Caco-2 (cell line): ENCODE results near the gene DDI1. TPM values are rescaled to one million over a fixed set of nuclear protein-coding genes. Genes with fewer than 3 reads are reported as not detected.

Experiments
- BruUV-seq: library from RNA; stranded (reverse); fragments of 400-500 nt; replicated peaks from 2 replicates; lab custom pipeline; 2021; lab: Mats Ljungman, UMichigan
- CTCF ChIA-PET: fragments of 300-600 bp; sonication (Branson Sonifier 250); formaldehyde crosslinking; loops from one replicate; lab custom pipeline; 2022; ENCODE audit warnings: antibody characterized with exemption; lab: Charles Lee
- POLR2A ChIA-PET: fragments of 300-600 bp; sonication (Branson Sonifier 250); formaldehyde crosslinking; loops from one replicate; lab custom pipeline; 2022; ENCODE audit warnings: antibody characterized with exemption; lab: Charles Lee
- DNase-seq, 2 experiments: peaks; one replicate each; pipeline versions ENCODE4 v3.0.0 to v3.0.0-alpha.2; 2020 to 2022
- H3K27me3 ChIP-seq: replicated peaks from 2 replicates; pipeline ENCODE4 v1.6.0; 2011; ENCODE audit warnings: low read length; ENCODE audit not compliant: control insufficient read depth, insufficient read depth
- H3K36me3 ChIP-seq: 2 replicates; pipeline ENCODE4 v1.5.1; 2011; ENCODE audit warnings: low read length; ENCODE audit not compliant: control insufficient read depth, insufficient read depth
- H3K4me1 ChIP-seq: fragments of 250-450 bp; sonication (Bioruptor Pico); 2 replicates; pipeline ENCODE4 v1.5.1; 2020; ENCODE audit warnings: mild to moderate bottlenecking
- H3K4me3 ChIP-seq: 2 replicates; pipeline ENCODE4 v1.5.1; 2011; ENCODE audit warnings: low read depth, mild to moderate bottlenecking, control low read depth, low read length
- H3K9me3 ChIP-seq: fragments of 250-450 bp; sonication (Bioruptor Pico); 2 replicates; pipeline ENCODE4 v1.5.1; 2020; ENCODE audit warnings: mild to moderate bottlenecking, moderate library complexity
- H3K27ac Mint-ChIP-seq: one replicate; pipeline ENCODE4 v1.8.0; 2022; ENCODE audit warnings: mixed read lengths; ENCODE audit not compliant: unreplicated experiment
- H3K27me3 Mint-ChIP-seq: one replicate; pipeline ENCODE4 v1.8.0; 2022; ENCODE audit warnings: mixed read lengths; ENCODE audit not compliant: insufficient read depth, unreplicated experiment
- H3K36me3 Mint-ChIP-seq: one replicate; pipeline ENCODE4 v1.8.0; 2022; ENCODE audit warnings: mild to moderate bottlenecking, mixed read lengths; ENCODE audit not compliant: insufficient read depth, unreplicated experiment
- H3K4me1 Mint-ChIP-seq: one replicate; pipeline ENCODE4 v1.8.0; 2022; ENCODE audit warnings: low read depth, mixed read lengths; ENCODE audit not compliant: unreplicated experiment
- H3K4me3 Mint-ChIP-seq: one replicate; pipeline ENCODE4 v1.8.0; 2022; ENCODE audit warnings: mild to moderate bottlenecking, moderate library complexity, mixed read lengths; ENCODE audit not compliant: unreplicated experiment
- H3K9me3 Mint-ChIP-seq: one replicate; pipeline ENCODE4 v1.8.0; 2022; ENCODE audit warnings: mixed read lengths; ENCODE audit not compliant: unreplicated experiment
- intact Hi-C: fragments of 100-400 bp; cut with micrococcal nuclease; formaldehyde crosslinking; loops from one replicate; pipeline ENCODE4 v1.10.0; 2022; ENCODE audit not compliant: unreplicated experiment
- total RNA-seq: library from RNA; stranded (reverse); gene quantifications from 2 replicates; pipeline ENCODE4 v1.2.3, GENCODE V29; 2022
- TF ChIP-seq, protein P1 (sequence below), 2 experiments: fragments of 200-600 bp in 1 of 2; IDR thresholded peaks; 1 replicate in 1 of 2; 2 replicates in 1 of 2; pipeline versions ENCODE4 v1.5.1 to v1.8.0; 2011 to 2022; ENCODE audit warnings: antibody characterized with exemption in 1 of 2, control low read depth in 1 of 2, inconsistent platforms in 1 of 2, low read depth in 1 of 2, low read length in 1 of 2, mild to moderate bottlenecking in 1 of 2, moderate library complexity in 1 of 2; ENCODE audit not compliant: insufficient read depth in 1 of 2, severe bottlenecking in 1 of 2, unreplicated experiment in 1 of 2

The DDI1 gene
- total RNA-seq, 1 experiment from 2014 or later = not detected

- H3K9me3 ChIP-seq = no peaks in the 10 kb centered on the region
- no peak overlapping the region for H3K27ac Mint-ChIP-seq
- no peaks in the 10 kb centered on the region for H3K27me3 ChIP-seq
- no peak overlapping the region for H3K4me3 ChIP-seq
- H3K36me3 Mint-ChIP-seq = no peaks in the 10 kb centered on the region
- H3K27me3 Mint-ChIP-seq = peaks cover 17% of the 10 kb centered on the region
- ChIA-PET POLR2A (no interaction called here), CTCF (interaction anchor here (0.7 kb wide), 1 partner anchor 198 kb away, joined by 3 read pairs; no protein-coding TSS in a partner anchor)
- BruUV-seq = no TSS peak
- TF ChIP-seq, protein P1, sequence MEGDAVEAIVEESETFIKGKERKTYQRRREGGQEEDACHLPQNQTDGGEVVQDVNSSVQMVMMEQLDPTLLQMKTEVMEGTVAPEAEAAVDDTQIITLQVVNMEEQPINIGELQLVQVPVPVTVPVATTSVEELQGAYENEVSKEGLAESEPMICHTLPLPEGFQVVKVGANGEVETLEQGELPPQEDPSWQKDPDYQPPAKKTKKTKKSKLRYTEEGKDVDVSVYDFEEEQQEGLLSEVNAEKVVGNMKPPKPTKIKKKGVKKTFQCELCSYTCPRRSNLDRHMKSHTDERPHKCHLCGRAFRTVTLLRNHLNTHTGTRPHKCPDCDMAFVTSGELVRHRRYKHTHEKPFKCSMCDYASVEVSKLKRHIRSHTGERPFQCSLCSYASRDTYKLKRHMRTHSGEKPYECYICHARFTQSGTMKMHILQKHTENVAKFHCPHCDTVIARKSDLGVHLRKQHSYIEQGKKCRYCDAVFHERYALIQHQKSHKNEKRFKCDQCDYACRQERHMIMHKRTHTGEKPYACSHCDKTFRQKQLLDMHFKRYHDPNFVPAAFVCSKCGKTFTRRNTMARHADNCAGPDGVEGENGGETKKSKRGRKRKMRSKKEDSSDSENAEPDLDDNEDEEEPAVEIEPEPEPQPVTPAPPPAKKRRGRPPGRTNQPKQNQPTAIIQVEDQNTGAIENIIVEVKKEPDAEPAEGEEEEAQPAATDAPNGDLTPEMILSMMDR (IDR thresholded peaks at IDR 0.05; ENCODE audit: insufficient read depth in 1 of 2, low read depth in 1 of 2, low read length in 1 of 2, severe bottlenecking in 1 of 2, unreplicated experiment in 1 of 2) = no peak
- intact Hi-C loops = no loop called here
- no peaks in the 10 kb centered on the region for H3K4me1 Mint-ChIP-seq
- no peaks in the 10 kb centered on the region for H3K9me3 Mint-ChIP-seq
- H3K4me3 Mint-ChIP-seq = no peak overlapping the region
- no peaks in the 10 kb centered on the region for H3K36me3 ChIP-seq
- H3K4me1 ChIP-seq = no peaks in the 10 kb centered on the region
- no peak for DNase-seq
Observed at GRCh38 chr11:104060820-104061219, 24.4 kb downstream of the DDI1 start.

DNA sequence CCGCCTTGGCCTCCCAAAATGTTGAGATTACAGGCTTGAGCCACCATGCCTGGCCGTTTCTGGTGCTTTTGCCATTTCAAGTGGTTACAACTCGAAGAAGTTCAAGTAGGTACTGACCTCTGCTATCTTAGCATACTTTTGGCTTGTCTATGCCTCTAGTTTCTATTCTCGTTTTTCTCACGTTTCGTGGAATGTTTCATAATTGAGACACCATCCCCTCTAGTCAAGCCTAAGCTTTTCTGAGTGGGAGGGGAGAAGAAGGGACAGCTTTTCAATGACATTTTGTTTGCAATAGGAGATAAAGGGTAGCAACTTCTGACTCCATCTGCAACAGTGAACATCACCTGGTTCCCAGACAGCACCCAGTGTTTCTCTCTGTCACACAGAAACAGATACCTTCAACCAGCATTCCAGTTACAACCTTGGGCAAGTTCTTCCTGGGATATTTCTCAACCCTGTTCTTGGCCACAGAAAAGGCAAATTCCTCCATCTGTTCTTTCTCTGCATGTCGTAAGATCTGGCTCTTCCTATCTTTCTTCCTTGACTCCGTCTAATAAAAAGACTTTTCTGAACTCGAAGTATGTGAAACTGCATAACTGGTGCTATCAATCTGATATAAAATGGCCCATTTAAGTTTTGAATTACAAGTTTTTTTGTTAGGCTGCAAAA is 25.5 kb downstream of the DDI1 start:
- H3K4me3 Mint-ChIP-seq = no peak overlapping the region
- H3K9me3 ChIP-seq = no peaks in the 10 kb centered on the region
- intact Hi-C loops = no loop called here
- no peaks in the 10 kb centered on the region for H3K36me3 ChIP-seq
- H3K36me3 Mint-ChIP-seq = no peaks in the 10 kb centered on the region
- TF ChIP-seq, protein P1 (IDR thresholded peaks at IDR 0.05; ENCODE audit: insufficient read depth in 1 of 2, low read depth in 1 of 2, low read length in 1 of 2, severe bottlenecking in 1 of 2, unreplicated experiment in 1 of 2) = no peak
- no peaks in the 10 kb centered on the region for H3K4me1 Mint-ChIP-seq
- DNase-seq = no peak
- peaks cover 14% of the 10 kb centered on the region for H3K27me3 Mint-ChIP-seq
- POLR2A ChIA-PET = no interaction called here
- no peak overlapping the region for H3K27ac Mint-ChIP-seq
- no peaks in the 10 kb centered on the region for H3K9me3 Mint-ChIP-seq
- no peaks in the 10 kb centered on the region for H3K4me1 ChIP-seq
- H3K27me3 ChIP-seq = no peaks in the 10 kb centered on the region
- CTCF ChIA-PET = no interaction called here
- no peak overlapping the region for H3K4me3 ChIP-seq
- BruUV-seq = no TSS peak

DNA sequence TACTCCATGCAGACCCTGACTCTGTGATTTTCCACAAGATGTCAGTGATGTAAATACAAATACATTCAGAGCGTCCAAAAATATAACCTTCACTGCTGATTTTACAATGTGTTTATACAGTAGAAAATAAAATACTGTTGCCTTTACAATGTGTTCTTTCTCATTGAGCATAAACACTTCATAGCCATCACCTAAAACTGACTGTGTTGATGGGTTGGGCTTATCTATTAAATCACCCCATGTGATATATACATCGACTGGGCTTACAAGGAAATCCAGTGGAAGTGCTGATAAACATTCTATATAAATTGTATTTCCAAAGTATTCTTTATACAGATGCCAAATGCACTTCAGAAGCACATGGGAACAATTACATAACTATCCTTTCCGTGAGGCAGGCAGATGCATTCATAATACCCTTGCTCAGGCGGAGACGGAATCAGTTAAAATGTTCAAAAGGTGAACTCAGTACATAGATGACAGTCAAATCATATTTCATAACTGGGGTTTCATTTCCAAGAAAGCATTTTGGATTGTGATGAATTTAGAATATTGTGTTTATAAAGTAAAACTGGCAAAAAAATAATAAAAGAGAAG is 27.7 kb downstream of the DDI1 start:
- BruUV-seq = no TSS peak
- Histone ChIP-seq H3K36me3 (no peaks in the 10 kb centered on the region), H3K4me1 (no peaks in the 10 kb centered on the region), H3K4me3 (no peak overlapping the region), H3K27me3 (no peaks in the 10 kb centered on the region), H3K9me3 (no peaks in the 10 kb centered on the region)
- no peaks in the 10 kb centered on the region for H3K4me1 Mint-ChIP-seq
- TF ChIP-seq, protein P1 (IDR thresholded peaks at IDR 0.05; ENCODE audit: insufficient read depth in 1 of 2, low read depth in 1 of 2, low read length in 1 of 2, severe bottlenecking in 1 of 2, unreplicated experiment in 1 of 2) = no peak
- peaks cover 15% of the 10 kb centered on the region for H3K27me3 Mint-ChIP-seq
- ChIA-PET CTCF (no interaction called here), POLR2A (no interaction called here)
- intact Hi-C loops = no loop called here
- H3K4me3 Mint-ChIP-seq = no peak overlapping the region
- no peak for DNase-seq
- no peak overlapping the region for H3K27ac Mint-ChIP-seq
- no peaks in the 10 kb centered on the region for H3K36me3 Mint-ChIP-seq
- H3K9me3 Mint-ChIP-seq = no peaks in the 10 kb centered on the region
